ENCODE data around the gene METTL24. TPM values are rescaled to one million over a fixed set of nuclear protein-coding genes. Genes with fewer than 3 reads are reported as not detected.

METTL24 gene
- total and polyA plus RNA-seq, 2 of the 8 experiments (the other 6 are each of a cell fraction or from before 2014, with no cell fraction given): 0.30 to 0.39 TPM

DNA sequence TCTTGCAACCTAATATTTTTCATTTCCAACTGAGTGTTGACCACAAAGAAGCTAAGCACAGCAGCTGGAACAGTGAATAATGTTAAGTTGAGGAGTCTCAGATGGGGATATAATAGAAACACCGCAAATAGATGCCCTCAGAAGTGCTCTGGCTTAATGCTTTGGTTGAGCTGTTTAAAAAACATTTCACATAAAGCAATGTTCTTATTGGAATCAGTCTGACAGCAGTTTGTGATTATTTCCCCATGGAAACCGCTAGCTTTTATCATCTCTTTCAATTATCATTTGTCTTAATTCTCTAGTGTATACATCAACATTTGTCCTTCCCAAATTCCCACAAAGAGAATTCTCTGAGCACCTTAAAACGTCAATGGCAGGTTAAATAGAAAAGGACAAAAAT is 30.8 kb downstream of the METTL24 start:
- Histone ChIP-seq H4K5ac (ENCODE audit: insufficient read length, low read depth, low read length) (no peak overlapping the region), H3K4me2 (ENCODE audit: insufficient read depth in 1 of 2, low read depth in 2 of 2, low read length in 2 of 2) (no peak overlapping the region), H2BK15ac (ENCODE audit: low read length) (no peak overlapping the region), H3K56ac (replicated peaks; ENCODE audit: insufficient read length, low read depth, low read length) (no peak overlapping the region), H3K4ac (replicated peaks; ENCODE audit: insufficient read length, low read depth, low read length) (no peak overlapping the region), H2BK120ac (replicated peaks; ENCODE audit: low read depth, low read length) (no peak overlapping the region), H3K27ac (ENCODE audit: low read depth, low read length) (no peak overlapping the region), H3K79me1 (ENCODE audit: low read depth, low read length) (no peaks in the 10 kb centered on the region), H3K23me2 (ENCODE audit: low read depth, low read length) (no peaks in the 10 kb centered on the region), H4K91ac (replicated peaks; ENCODE audit: insufficient read length, low read length) (no peak overlapping the region), H2BK20ac (ENCODE audit: low read length) (no peak overlapping the region), H3K4me3 (ENCODE audit: extremely low read depth in 1 of 4, insufficient read depth in 2 of 4, low read depth in 3 of 4, low read length in 4 of 4) (no peak overlapping the region), H3K79me2 (ENCODE audit: control insufficient read depth in 1 of 2, insufficient read depth in 2 of 2, low read length in 2 of 2) (no peaks in the 10 kb centered on the region), H2BK5ac (ENCODE audit: low read depth, low read length) (no peak overlapping the region), H3K14ac (ENCODE audit: insufficient read length) (no peak overlapping the region), H2BK12ac (ENCODE audit: low read depth, low read length) (no peak overlapping the region), H3K27me3 (replicated peaks in 1 of 4; ENCODE audit: control insufficient read depth in 3 of 4, extremely low read depth in 1 of 4, insufficient read depth in 3 of 4, low read length in 3 of 4) (no peaks in the 10 kb centered on the region), H2AK5ac (ENCODE audit: low read depth, low read length) (no peak overlapping the region), H3K9me3 (ENCODE audit: insufficient read depth in 2 of 2, low read depth in 1 of 2, low read length in 1 of 2) (no peaks in the 10 kb centered on the region), H3K18ac (ENCODE audit: extremely low read depth, low read length) (no peak overlapping the region), H4K8ac (ENCODE audit: extremely low read depth, insufficient read depth, low read length) (no peak overlapping the region), H4K20me1 (replicated peaks in 1 of 2; ENCODE audit: control insufficient read depth in 1 of 2, insufficient read depth in 2 of 2, low read length in 2 of 2) (no peaks in the 10 kb centered on the region), H2AFZ (ENCODE audit: low read length) (no peak overlapping the region), H3K36me3 (ENCODE audit: control insufficient read depth in 2 of 4, insufficient read depth in 4 of 4, low read length in 3 of 4) (no peaks in the 10 kb centered on the region), H3K4me1 (replicated peaks in 1 of 4; ENCODE audit: control insufficient read depth in 3 of 4, insufficient read depth in 4 of 4, low read length in 3 of 4) (peaks cover 3 to 6% (median 5%) of the 10 kb centered on the region in 4 experiments; a peak in 5 of 7 replicates), H3K9ac (replicated peaks in 1 of 4; ENCODE audit: extremely low read depth in 1 of 4, low read depth in 3 of 4, low read length in 3 of 4) (no peak overlapping the region), H3K23ac (ENCODE audit: insufficient read length) (no peak overlapping the region)
- FAIRE-seq (no peak), DNase-seq (ENCODE audit: low read depth in 1 of 2, low spot score in 2 of 2) (no peak)
- WGBS, 2 experiments (ENCODE audit: extremely low coverage in 1 of 2, insufficient coverage in 1 of 2, insufficient read length in 1 of 2, insufficient replicate concordance in 2 of 2, low coverage in 1 of 2, low lambda C conversion rate in 2 of 2, missing lambda C conversion rate in 1 of 2): 88% methylated on average over 3 of the region's 3 CpGs; no CpG with 5 or more reads in 1 of the 2 experiments
- POLR2A ChIA-PET (ENCODE audit: partially characterized antibody): no interaction called here
- CTCF ChIA-PET (ENCODE audit: partially characterized antibody): interaction anchor here (0.7 to 1.3 kb wide), 4 partner anchors 14 to 882 kb away, joined by 3 read pairs; no protein-coding TSS in a partner anchor
